H1 (cell line): ENCODE results near the gene GCSAM. TPM values are rescaled to one million over a fixed set of nuclear protein-coding genes. Genes with fewer than 3 reads are reported as not detected.
A peak's percentile ranks its signal among the peaks of the same experiment; 100 is the strongest.

ENCODE experiments used
- CTCF ChIA-PET: fragments of 300-600 bp; sonication (Branson Sonifier 250); formaldehyde crosslinking; loops from one replicate; lab custom pipeline; 2021; ENCODE audit not compliant: partially characterized antibody; lab: Charles Lee
- POLR2A ChIA-PET: fragments of 300-600 bp; sonication (Branson Sonifier 250); formaldehyde crosslinking; loops from one replicate; lab custom pipeline; 2021; ENCODE audit warnings: inconsistent platforms; ENCODE audit not compliant: partially characterized antibody; lab: Charles Lee
- DNase-seq, 2 experiments: peaks; one replicate each; pipeline versions ENCODE4 v3.0.0 to v3.0.0-alpha.2; 2010 to 2022; ENCODE audit warnings: low spot score in 2 of 2, low read depth in 1 of 2, mixed read lengths in 1 of 2
- FAIRE-seq: peaks from 2 replicates; lab custom pipeline; 2011; peaks lifted over from hg19 to GRCh38; lab: Jason Lieb, UNC
- H2AFZ ChIP-seq: 2 replicates; pipeline ENCODE4 v1.8.1; 2012; ENCODE audit warnings: low read length, inconsistent platforms
- H2AK5ac ChIP-seq: 2 replicates; pipeline ENCODE4 v1.6.1; 2013; ENCODE audit warnings: low read depth, low read length
- H2BK120ac ChIP-seq: replicated peaks from 2 replicates; pipeline ENCODE3; 2013; ENCODE audit warnings: low read depth, low read length, inconsistent platforms
- H2BK12ac ChIP-seq: 2 replicates; pipeline ENCODE4 v1.6.1; 2013; ENCODE audit warnings: low read depth, low read length
- H2BK15ac ChIP-seq: 2 replicates; pipeline ENCODE4 v1.6.1; 2013; ENCODE audit warnings: low read length
- H2BK20ac ChIP-seq: 2 replicates; pipeline ENCODE4 v1.6.1; 2013; ENCODE audit warnings: low read length
- H2BK5ac ChIP-seq: 2 replicates; pipeline ENCODE4 v1.6.1; 2013; ENCODE audit warnings: low read depth, low read length
- H3K14ac ChIP-seq: 2 replicates; pipeline ENCODE4 v1.6.1; 2013; ENCODE audit warnings: inconsistent platforms; ENCODE audit not compliant: insufficient read length
- H3K18ac ChIP-seq: 2 replicates; pipeline ENCODE4 v1.6.1; 2013; ENCODE audit warnings: low read length; ENCODE audit errors: extremely low read depth
- H3K23ac ChIP-seq: 2 replicates; pipeline ENCODE4 v1.6.1; 2013; ENCODE audit warnings: inconsistent platforms; ENCODE audit not compliant: insufficient read length
- H3K23me2 ChIP-seq: 2 replicates; pipeline ENCODE4 v1.6.1; 2013; ENCODE audit warnings: low read depth, low read length
- H3K27ac ChIP-seq: 2 replicates; pipeline ENCODE4 v1.6.1; 2011; ENCODE audit warnings: low read depth, low read length, inconsistent platforms
- H3K27me3 ChIP-seq, 4 experiments: replicated peaks in 1 of 4; 1 replicate in 1 of 4; 2 replicates in 3 of 4; pipeline versions ENCODE4 v1.6.1 to v1.8.1; 2011 to 2013; ENCODE audit warnings: low read length in 3 of 4, mild to moderate bottlenecking in 3 of 4, inconsistent platforms in 2 of 4, mixed read lengths in 2 of 4, moderate library complexity in 1 of 4; ENCODE audit not compliant: control insufficient read depth in 3 of 4, insufficient read depth in 3 of 4; ENCODE audit errors: extremely low read depth in 1 of 4
- H3K36me3 ChIP-seq, 4 experiments: 2 replicates each; pipeline versions ENCODE4 v1.6.1 to v1.8.1; 2011 to 2013; ENCODE audit warnings: mild to moderate bottlenecking in 4 of 4, low read length in 3 of 4, moderate library complexity in 2 of 4, control low read depth in 1 of 4, inconsistent platforms in 1 of 4; ENCODE audit not compliant: insufficient read depth in 4 of 4, control insufficient read depth in 2 of 4
- H3K4ac ChIP-seq: replicated peaks from 2 replicates; pipeline ENCODE3; 2013; ENCODE audit warnings: low read length, low read depth, mixed read lengths, inconsistent platforms; ENCODE audit not compliant: insufficient read length
- H3K4me1 ChIP-seq, 4 experiments: replicated peaks in 1 of 4; 1 replicate in 1 of 4; 2 replicates in 3 of 4; pipeline versions ENCODE4 v1.6.1 to v1.8.1; 2011 to 2013; ENCODE audit warnings: low read length in 3 of 4, inconsistent platforms in 2 of 4, mixed read lengths in 1 of 4; ENCODE audit not compliant: insufficient read depth in 4 of 4, control insufficient read depth in 3 of 4
- H3K4me2 ChIP-seq, 2 experiments: 2 replicates each; pipeline versions ENCODE4 v1.6.1 to v1.8.1; 2011 to 2013; ENCODE audit warnings: low read depth in 2 of 2, low read length in 2 of 2, control low read depth in 1 of 2, inconsistent platforms in 1 of 2, mild to moderate bottlenecking in 1 of 2; ENCODE audit not compliant: insufficient read depth in 1 of 2
- H3K4me3 ChIP-seq, 4 experiments: fragments of 200-600, 300-600 bp in 1 of 4; sonication (generic), shearing (Covaris generic), sonication (Bioruptor Twin) in 1 of 4; 2 replicates each; pipeline versions ENCODE4 v1.5.1 to v1.8.1; 2011 to 2016; ENCODE audit warnings: low read length in 4 of 4, low read depth in 3 of 4, control low read depth in 2 of 4, inconsistent platforms in 2 of 4, mild to moderate bottlenecking in 2 of 4, mixed read lengths in 1 of 4, moderate library complexity in 1 of 4; ENCODE audit not compliant: insufficient read depth in 2 of 4; ENCODE audit errors: extremely low read depth in 1 of 4
- H3K56ac ChIP-seq: replicated peaks from 2 replicates; pipeline ENCODE3; 2013; ENCODE audit warnings: low read depth, mild to moderate bottlenecking, mixed read lengths, low read length, inconsistent platforms; ENCODE audit not compliant: insufficient read length
- H3K79me1 ChIP-seq: 2 replicates; pipeline ENCODE4 v1.6.1; 2013; ENCODE audit warnings: low read depth, low read length, control low read depth
- H3K79me2 ChIP-seq, 2 experiments: 2 replicates each; pipeline versions ENCODE4 v1.6.1 to v1.8.1; 2012 to 2013; ENCODE audit warnings: low read length in 2 of 2, mild to moderate bottlenecking in 2 of 2, inconsistent platforms in 1 of 2; ENCODE audit not compliant: insufficient read depth in 2 of 2, control insufficient read depth in 1 of 2
- H3K9ac ChIP-seq, 4 experiments: replicated peaks in 1 of 4; 1 replicate in 1 of 4; 2 replicates in 3 of 4; pipeline versions ENCODE4 v1.6.1 to v1.8.1; 2011 to 2013; ENCODE audit warnings: low read depth in 3 of 4, low read length in 3 of 4, control low read depth in 2 of 4, mild to moderate bottlenecking in 2 of 4, moderate library complexity in 2 of 4, inconsistent platforms in 1 of 4; ENCODE audit errors: extremely low read depth in 1 of 4
- H3K9me3 ChIP-seq, 2 experiments: 2 replicates each; pipeline versions ENCODE4 v1.6.1 to v1.8.1; 2012 to 2013; ENCODE audit warnings: mild to moderate bottlenecking in 2 of 2, moderate library complexity in 2 of 2, control low read depth in 1 of 2, inconsistent platforms in 1 of 2, low read depth in 1 of 2, low read length in 1 of 2, mixed read lengths in 1 of 2; ENCODE audit not compliant: insufficient read depth in 2 of 2
- H4K20me1 ChIP-seq, 2 experiments: replicated peaks in 1 of 2; 2 replicates each; pipeline versions ENCODE3 to v1.8.1; 2011 to 2013; ENCODE audit warnings: inconsistent platforms in 2 of 2, low read length in 2 of 2, mild to moderate bottlenecking in 1 of 2; ENCODE audit not compliant: insufficient read depth in 2 of 2, control insufficient read depth in 1 of 2
- H4K5ac ChIP-seq: 2 replicates; pipeline ENCODE4 v1.6.1; 2013; ENCODE audit warnings: low read length, low read depth, mixed read lengths, inconsistent platforms; ENCODE audit not compliant: insufficient read length
- H4K8ac ChIP-seq: 2 replicates; pipeline ENCODE4 v1.8.0; 2013; ENCODE audit warnings: mild to moderate bottlenecking, moderate library complexity, low read length, inconsistent platforms; ENCODE audit not compliant: insufficient read depth; ENCODE audit errors: extremely low read depth
- H4K91ac ChIP-seq: replicated peaks from 2 replicates; pipeline ENCODE3; 2013; ENCODE audit warnings: low read length, mixed read lengths, inconsistent platforms; ENCODE audit not compliant: insufficient read length
- JUN ChIP-seq: IDR thresholded peaks from 2 replicates; pipeline ENCODE4 v1.6.1; 2011; ENCODE audit warnings: low read depth, mild to moderate bottlenecking, improper control_type of control experiment, low read length
- KDM1A ChIP-seq: fragments of 200-600, 300-600 bp; sonication (generic); IDR thresholded peaks from 2 replicates; pipeline ENCODE4 v1.7.1; 2016; ENCODE audit warnings: mild to moderate bottlenecking, low read length, borderline replicate concordance
- MAFK ChIP-seq: IDR thresholded peaks from 2 replicates; pipeline ENCODE4 v1.6.1; 2012; ENCODE audit warnings: low read depth, mild to moderate bottlenecking, improper control_type of control experiment, low read length
- YY1 ChIP-seq: IDR thresholded peaks from 2 replicates; pipeline ENCODE4 v1.6.1; 2011; ENCODE audit warnings: low read depth, mild to moderate bottlenecking, low read length
- WGBS, 2 experiments: shearing (Covaris generic) in 1 of 2; methylation state at CpG; one replicate each; pipeline versions ENCODE4 v1.1.6 to v1.1.7; 2013 to 2015; ENCODE audit warnings: low lambda C conversion rate in 2 of 2, mixed read lengths in 2 of 2, inconsistent platforms in 1 of 2, low coverage in 1 of 2, missing lambda C conversion rate in 1 of 2; ENCODE audit not compliant: insufficient replicate concordance in 2 of 2, insufficient coverage in 1 of 2, insufficient read length in 1 of 2; ENCODE audit errors: extremely low coverage in 1 of 2, missing lambda C conversion rate in 1 of 2; 5-methylcytosine and 5-hydroxymethylcytosine counted together
- polyA plus RNA-seq, 7 experiments: library from polyadenylated mRNA; depleted of rRNA in 3 of 7; stranded (reverse) in 5 of 7; unstranded in 2 of 7; fragments of >200 nt in 5 of 7; fragments of 200-250 nt in 2 of 7; gene quantifications; 1 replicate in 5 of 7; 2 replicates in 1 of 7; 4 replicates in 1 of 7; pipeline versions ENCODE4 v1.2.1 to v1.2.3, GENCODE V29; 2011 to 2013; ENCODE audit warnings: missing spikeins in 2 of 7, mixed read lengths in 2 of 7
- total RNA-seq: library from RNA; stranded (reverse); fragmentation: NEBNext Ultra II Directional; extraction: Animal tissue kit (Norgen Biotek cat#: 25700); gene quantifications from 2 replicates; pipeline ENCODE4 v1.2.1, GENCODE V29; 2021

GCSAM gene
- total and polyA plus RNA-seq, 2 of the 8 experiments (the other 6 are each of a cell fraction or from before 2014, with no cell fraction given) = not detected

- H3K4me2 ChIP-seq = no peak overlapping the region
- H3K4me1 ChIP-seq = peaks cover 0 to 2% (median 0%) of the 10 kb centered on the region in 4 experiments; a peak in 1 of 7 replicates
- no peak overlapping the region for H2AK5ac ChIP-seq
- H4K20me1 ChIP-seq = no peaks in the 10 kb centered on the region
- H2BK12ac ChIP-seq = no peak overlapping the region
- no peak overlapping the region for H2BK15ac ChIP-seq
- H3K79me1 ChIP-seq = no peaks in the 10 kb centered on the region
- H3K27ac ChIP-seq = no peak overlapping the region
- no peaks in the 10 kb centered on the region for H3K27me3 ChIP-seq
- TF ChIP-seq KDM1A = no peak
- no peak for TF ChIP-seq JUN
- no peak for TF ChIP-seq MAFK
- no peak for TF ChIP-seq YY1
- H3K79me2 ChIP-seq = no peaks in the 10 kb centered on the region
- H3K23ac ChIP-seq = no peak overlapping the region
- H2BK120ac ChIP-seq = no peak overlapping the region
- H3K23me2 ChIP-seq = no peaks in the 10 kb centered on the region
- DNase-seq (no peak), FAIRE-seq (no peak)
- H3K4ac ChIP-seq = no peak overlapping the region
- no peak overlapping the region for H2BK20ac ChIP-seq
- no peak overlapping the region for H3K14ac ChIP-seq
- no peak overlapping the region for H4K8ac ChIP-seq
- H3K18ac ChIP-seq = no peak overlapping the region
- POLR2A ChIA-PET = interaction anchor here (1.4 kb wide), 1 partner anchor 15 kb away, joined by 3 read pairs; no protein-coding TSS in a partner anchor
- no peaks in the 10 kb centered on the region for H3K9me3 ChIP-seq
- no peak overlapping the region for H4K5ac ChIP-seq
- no peaks in the 10 kb centered on the region for H3K36me3 ChIP-seq
- H3K9ac ChIP-seq = no peak overlapping the region
- no peak overlapping the region for H4K91ac ChIP-seq
- no peak overlapping the region for H2BK5ac ChIP-seq
- CTCF ChIA-PET = interaction anchor here (1.3 to 1.4 kb wide), 2 partner anchors 31 to 65 kb away, joined by 4 read pairs; no protein-coding TSS in a partner anchor
- 0 out of 2 replicates have a peak overlapping the region, but pooled peaks have one; percentile 39 for H2AFZ ChIP-seq
- H3K4me3 ChIP-seq = no peak overlapping the region
- no peak overlapping the region for H3K56ac ChIP-seq
- WGBS, 2 experiments = 85% methylated on average over 10 of the region's 10 CpGs; no CpG with 5 or more reads in 1 of the 2 experiments
Measured at GRCh38 chr3:112078125-112079083, 54.6 kb downstream of the GCSAM start.
